ENCODE data around the gene SOX18. TPM values are rescaled to one million over a fixed set of nuclear protein-coding genes. Genes with fewer than 3 reads are reported as not detected.

SOX18 gene
- total RNA-seq, 1 donor = under 0.01 TPM

DNA sequence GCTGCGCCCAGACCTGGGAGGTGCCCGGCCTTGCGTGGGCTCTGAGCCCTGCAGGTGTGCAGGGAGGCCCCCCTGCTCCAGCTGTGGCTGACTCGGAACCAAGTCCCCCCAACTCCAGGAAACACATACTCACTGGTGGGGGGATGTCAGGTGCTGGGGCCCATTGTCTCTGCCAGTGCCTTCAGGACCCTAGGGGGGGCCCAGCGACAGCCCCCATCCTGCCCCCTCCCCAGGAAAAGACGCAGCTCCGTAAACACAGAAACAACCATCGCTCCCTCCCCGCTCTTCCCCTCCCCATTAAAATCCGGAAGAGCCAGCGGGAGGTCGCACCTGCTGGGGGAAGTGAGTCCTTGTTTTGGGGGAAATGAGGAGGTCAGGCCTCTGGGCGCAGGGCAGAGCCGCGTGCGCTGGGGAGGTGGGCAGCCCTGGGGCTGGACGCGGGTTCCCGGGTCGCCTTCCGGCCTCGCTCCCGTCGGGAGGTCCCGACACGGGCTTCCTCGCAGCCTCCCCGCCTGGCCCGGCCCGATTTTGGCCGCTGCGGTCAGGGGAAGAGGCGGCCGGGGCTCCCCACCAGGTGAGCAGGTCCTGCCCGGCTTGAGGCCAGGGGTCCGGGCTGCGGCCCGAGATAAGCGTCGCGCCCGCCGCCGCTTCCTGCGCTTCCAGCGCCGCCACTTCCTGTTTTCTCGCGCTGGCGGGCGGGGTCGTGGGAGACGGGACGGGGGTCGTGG lies 7.2 kb downstream of the SOX18 start:
- TF ChIP-seq, protein P1, sequence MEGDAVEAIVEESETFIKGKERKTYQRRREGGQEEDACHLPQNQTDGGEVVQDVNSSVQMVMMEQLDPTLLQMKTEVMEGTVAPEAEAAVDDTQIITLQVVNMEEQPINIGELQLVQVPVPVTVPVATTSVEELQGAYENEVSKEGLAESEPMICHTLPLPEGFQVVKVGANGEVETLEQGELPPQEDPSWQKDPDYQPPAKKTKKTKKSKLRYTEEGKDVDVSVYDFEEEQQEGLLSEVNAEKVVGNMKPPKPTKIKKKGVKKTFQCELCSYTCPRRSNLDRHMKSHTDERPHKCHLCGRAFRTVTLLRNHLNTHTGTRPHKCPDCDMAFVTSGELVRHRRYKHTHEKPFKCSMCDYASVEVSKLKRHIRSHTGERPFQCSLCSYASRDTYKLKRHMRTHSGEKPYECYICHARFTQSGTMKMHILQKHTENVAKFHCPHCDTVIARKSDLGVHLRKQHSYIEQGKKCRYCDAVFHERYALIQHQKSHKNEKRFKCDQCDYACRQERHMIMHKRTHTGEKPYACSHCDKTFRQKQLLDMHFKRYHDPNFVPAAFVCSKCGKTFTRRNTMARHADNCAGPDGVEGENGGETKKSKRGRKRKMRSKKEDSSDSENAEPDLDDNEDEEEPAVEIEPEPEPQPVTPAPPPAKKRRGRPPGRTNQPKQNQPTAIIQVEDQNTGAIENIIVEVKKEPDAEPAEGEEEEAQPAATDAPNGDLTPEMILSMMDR (IDR thresholded peaks at IDR 0.05; ENCODE audit: extremely low read depth, low read depth, low read length) = no peak
- DNase-seq (ENCODE audit: insufficient read length, low spot score, missing footprints) = peak; percentile 84
- Histone ChIP-seq H4K20me1 (ENCODE audit: insufficient read depth, low read length) (no peaks in the 10 kb centered on the region), H3K4me3 (ENCODE audit: insufficient read depth, low read length) (peak overlapping the region; percentile 53), H3K79me2 (ENCODE audit: insufficient read depth, low read length) (no peaks in the 10 kb centered on the region), H3K27me3 (ENCODE audit: insufficient read depth, low read length) (peaks cover 51% of the 10 kb centered on the region), H3K9me3 (ENCODE audit: low read depth, low read length) (no peaks in the 10 kb centered on the region), H2AFZ (ENCODE audit: low read length) (no peak overlapping the region), H3K4me1 (ENCODE audit: insufficient read depth, low read length) (no peaks in the 10 kb centered on the region), H3K36me3 (ENCODE audit: insufficient read depth, low read length) (no peaks in the 10 kb centered on the region), H3K4me2 (ENCODE audit: insufficient read depth, low read length) (peak overlapping the region; percentile 57), H3K27ac (ENCODE audit: low read depth, low read length) (no peak overlapping the region)

DNA sequence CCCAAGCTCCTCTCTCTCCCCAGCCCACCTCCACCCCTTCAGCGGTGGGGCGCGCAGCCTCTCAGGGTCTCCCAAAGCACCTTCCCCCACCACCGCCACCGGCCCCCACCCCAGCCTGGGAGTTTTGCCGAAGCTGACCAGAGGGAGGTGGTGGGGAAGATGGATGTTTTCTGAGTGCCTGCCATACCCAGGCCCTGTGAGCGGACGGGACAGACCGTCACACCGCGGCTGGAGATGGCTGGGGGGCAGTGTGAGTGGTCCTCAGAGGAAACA lies 7.7 kb downstream of the SOX18 start:
- H3K4me2 ChIP-seq (ENCODE audit: insufficient read depth, low read length) = no peak overlapping the region

DNA sequence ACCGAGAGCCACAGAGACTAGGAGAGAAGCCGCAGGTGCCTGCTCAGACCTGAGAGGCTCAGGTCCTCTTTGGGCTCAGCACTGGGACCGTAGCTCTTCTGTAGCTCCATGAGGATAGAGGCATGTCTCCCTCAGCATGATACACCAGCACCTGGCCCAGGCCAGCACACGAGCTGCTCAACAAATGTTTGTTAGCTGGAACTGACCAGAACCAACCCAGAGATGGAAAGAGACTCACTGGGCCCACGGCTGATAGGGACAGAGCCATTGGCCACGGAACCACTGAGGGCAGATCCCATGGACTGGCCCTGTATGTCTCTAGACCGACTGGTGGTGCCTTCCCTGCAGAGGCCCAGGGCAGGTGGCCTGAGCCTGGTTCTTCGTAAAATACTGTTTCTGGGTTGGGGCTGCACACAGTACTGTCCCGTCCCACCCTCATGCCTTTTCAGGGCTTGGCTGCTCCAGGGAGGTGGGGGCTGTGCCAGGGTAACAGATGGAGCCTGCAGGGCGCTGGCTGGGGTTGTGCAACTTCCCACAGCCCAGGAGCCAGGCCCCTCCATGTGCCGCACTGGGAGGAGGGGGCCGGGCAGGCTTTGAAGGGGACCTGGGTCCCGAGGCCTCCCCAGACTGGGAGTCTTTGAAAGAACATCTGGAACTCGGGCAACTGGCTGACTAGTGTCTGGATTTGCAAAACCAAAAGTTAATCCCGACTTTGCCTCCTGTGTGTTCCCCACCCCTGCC lies 8.2 kb downstream of the SOX18 start:
- H2AFZ ChIP-seq (ENCODE audit: low read length) = no peak overlapping the region
- TF ChIP-seq, protein P1 (IDR thresholded peaks at IDR 0.05; ENCODE audit: extremely low read depth, low read depth, low read length) = no peak
- H3K9me3 ChIP-seq (ENCODE audit: low read depth, low read length) = no peaks in the 10 kb centered on the region
- H3K27ac ChIP-seq (ENCODE audit: low read depth, low read length) = no peak overlapping the region
- peak; percentile 88 for DNase-seq (ENCODE audit: insufficient read length, low spot score, missing footprints)
- peaks cover 51% of the 10 kb centered on the region for H3K27me3 ChIP-seq (ENCODE audit: insufficient read depth, low read length)
- H3K79me2 ChIP-seq (ENCODE audit: insufficient read depth, low read length) = no peaks in the 10 kb centered on the region
- no peak overlapping the region for H3K4me2 ChIP-seq (ENCODE audit: insufficient read depth, low read length)
- H4K20me1 ChIP-seq (ENCODE audit: insufficient read depth, low read length) = peaks cover 4% of the 10 kb centered on the region
- H3K4me1 ChIP-seq (ENCODE audit: insufficient read depth, low read length) = no peaks in the 10 kb centered on the region
- no peak overlapping the region for H3K4me3 ChIP-seq (ENCODE audit: insufficient read depth, low read length)
- H3K36me3 ChIP-seq (ENCODE audit: insufficient read depth, low read length) = no peaks in the 10 kb centered on the region

More for the DNA sequence above, 7.7 kb downstream of the SOX18 start:
- no peaks in the 10 kb centered on the region for H3K79me2 ChIP-seq (ENCODE audit: insufficient read depth, low read length)
- H2AFZ ChIP-seq (ENCODE audit: low read length) = no peak overlapping the region
- peaks cover 53% of the 10 kb centered on the region for H3K27me3 ChIP-seq (ENCODE audit: insufficient read depth, low read length)
- TF ChIP-seq, protein P1 (IDR thresholded peaks at IDR 0.05; ENCODE audit: extremely low read depth, low read depth, low read length) = no peak
- H4K20me1 ChIP-seq (ENCODE audit: insufficient read depth, low read length) = peaks cover 1% of the 10 kb centered on the region
- H3K9me3 ChIP-seq (ENCODE audit: low read depth, low read length) = no peaks in the 10 kb centered on the region
- H3K4me3 ChIP-seq (ENCODE audit: insufficient read depth, low read length) = no peak overlapping the region
- no peak for DNase-seq (ENCODE audit: insufficient read length, low spot score, missing footprints)
- H3K4me1 ChIP-seq (ENCODE audit: insufficient read depth, low read length) = no peaks in the 10 kb centered on the region
- H3K27ac ChIP-seq (ENCODE audit: low read depth, low read length) = no peak overlapping the region
- no peaks in the 10 kb centered on the region for H3K36me3 ChIP-seq (ENCODE audit: insufficient read depth, low read length)
